ENCODE data around the gene SCTR.
A peak's percentile ranks its signal among the peaks of the same experiment; 100 is the strongest.

SCTR gene

GRCh38 chr2:119544939-119545475 lies 20.7 kb upstream of the SCTR start:
- Histone ChIP-seq H3K79me2 (ENCODE audit: control insufficient read depth, insufficient read depth, low read length) (no peaks in the 10 kb centered on the region), H3K23ac (ENCODE audit: low read length) (no peak overlapping the region), H3K27ac (ENCODE audit: low read depth, low read length) (peak overlapping the region; percentile 66), H3K27me3 (ENCODE audit: insufficient read depth, low read length, poor library complexity) (no peaks in the 10 kb centered on the region), H4K5ac (ENCODE audit: low read length) (no peak overlapping the region), H3K4me1 (ENCODE audit: control insufficient read depth, low read depth, low read length) (peaks cover 14% of the 10 kb centered on the region), H3K18ac (ENCODE audit: low read length) (peak overlapping the region; percentile 85), H3K4ac (ENCODE audit: low read depth, low read length) (peak overlapping the region; percentile 37), H2BK5ac (ENCODE audit: low read length) (peak overlapping the region; percentile 31), H3K56ac (ENCODE audit: low read length) (peak overlapping the region; percentile 94), H4K8ac (ENCODE audit: low read depth, low read length) (no peak overlapping the region), H3K36me3 (ENCODE audit: control insufficient read depth, insufficient read depth, low read length) (no peaks in the 10 kb centered on the region), H2AK5ac (ENCODE audit: low read length) (no peak overlapping the region), H2BK15ac (replicated peaks; ENCODE audit: low read depth) (no peak overlapping the region), H3K9ac (ENCODE audit: low read length) (peak overlapping the region; percentile 87), H3K4me3 (ENCODE audit: low read length) (peak overlapping the region; percentile 54), H3K4me2 (ENCODE audit: low read length) (peak overlapping the region; percentile 69), H2BK120ac (ENCODE audit: low read depth, low read length) (no peak overlapping the region), H3K79me1 (ENCODE audit: low read length) (no peaks in the 10 kb centered on the region)
- DNase-seq, result peak; percentile 86
- no CpG with 5 or more reads among the region's 11 CpGs for WGBS (ENCODE audit: extremely low coverage, insufficient coverage, low lambda C conversion rate)

GRCh38 chr2:119544075-119544938 lies 20.0 kb upstream of the SCTR start, which contains the start of gene CFAP221:
CFAP221 (plus strand) TSS chr2:119544449; CDS start chr2:119546132, 1,683 bp downstream.
- Histone ChIP-seq H3K4ac (ENCODE audit: low read depth, low read length) (no peak within 1 kb of the TSS), H3K4me3 (ENCODE audit: low read length) (peak within 1 kb of the TSS; percentile 58), H3K79me2 (ENCODE audit: control insufficient read depth, insufficient read depth, low read length) (no peaks in the 10 kb centered on the region), H2BK5ac (ENCODE audit: low read length) (peak within 1 kb of the TSS; percentile 84), H2AK5ac (ENCODE audit: low read length) (no peak within 1 kb of the TSS), H4K5ac (ENCODE audit: low read length) (no peak within 1 kb of the TSS), H3K9ac (ENCODE audit: low read length) (peak within 1 kb of the TSS; percentile 87), H3K18ac (ENCODE audit: low read length) (peak within 1 kb of the TSS; percentile 94), H2BK15ac (replicated peaks; ENCODE audit: low read depth) (no peak within 1 kb of the TSS), H3K27ac (ENCODE audit: low read depth, low read length) (peak within 1 kb of the TSS; percentile 66), H3K23ac (ENCODE audit: low read length) (peak within 1 kb of the TSS; percentile 69), H3K4me1 (ENCODE audit: control insufficient read depth, low read depth, low read length) (peaks cover 14% of the 10 kb centered on the region), H3K27me3 (ENCODE audit: insufficient read depth, low read length, poor library complexity) (no peaks in the 10 kb centered on the region), H3K36me3 (ENCODE audit: control insufficient read depth, insufficient read depth, low read length) (no peaks in the 10 kb centered on the region), H3K79me1 (ENCODE audit: low read length) (no peaks in the 10 kb centered on the region), H3K56ac (ENCODE audit: low read length) (peak within 1 kb of the TSS; percentile 94), H3K4me2 (ENCODE audit: low read length) (peak within 1 kb of the TSS; percentile 71), H4K8ac (ENCODE audit: low read depth, low read length) (no peak within 1 kb of the TSS), H2BK120ac (ENCODE audit: low read depth, low read length) (peak within 1 kb of the TSS; percentile 94)
- WGBS (ENCODE audit: extremely low coverage, insufficient coverage, low lambda C conversion rate), result no CpG with 5 or more reads among the region's 89 CpGs
- DNase-seq, result peak; percentile 89

GRCh38 chr2:119541476-119541875 lies 17.2 kb upstream of the SCTR start:
- no peak overlapping the region for H2BK120ac ChIP-seq (ENCODE audit: low read depth, low read length)
- no peak overlapping the region for H2BK15ac ChIP-seq (replicated peaks; ENCODE audit: low read depth)
- H3K4ac ChIP-seq (ENCODE audit: low read depth, low read length), result no peak overlapping the region
- H3K56ac ChIP-seq (ENCODE audit: low read length), result peak overlapping the region; percentile 8
- H3K23ac ChIP-seq (ENCODE audit: low read length), result no peak overlapping the region
- no peaks in the 10 kb centered on the region for H3K79me1 ChIP-seq (ENCODE audit: low read length)
- H3K4me3 ChIP-seq (ENCODE audit: low read length), result no peak overlapping the region
- H3K4me1 ChIP-seq (ENCODE audit: control insufficient read depth, low read depth, low read length), result peaks cover 15% of the 10 kb centered on the region
- H3K36me3 ChIP-seq (ENCODE audit: control insufficient read depth, insufficient read depth, low read length), result no peaks in the 10 kb centered on the region
- WGBS (ENCODE audit: extremely low coverage, insufficient coverage, low lambda C conversion rate), result no CpG with 5 or more reads among the region's 2 CpGs
- peak; percentile 95 for DNase-seq
- H2BK5ac ChIP-seq (ENCODE audit: low read length), result peak overlapping the region; percentile 20
- no peaks in the 10 kb centered on the region for H3K27me3 ChIP-seq (ENCODE audit: insufficient read depth, low read length, poor library complexity)
- peak overlapping the region; percentile 56 for H3K27ac ChIP-seq (ENCODE audit: low read depth, low read length)
- H4K8ac ChIP-seq (ENCODE audit: low read depth, low read length), result no peak overlapping the region
- H3K4me2 ChIP-seq (ENCODE audit: low read length), result no peak overlapping the region
- H3K18ac ChIP-seq (ENCODE audit: low read length), result peak overlapping the region; percentile 94
- no peak overlapping the region for H4K5ac ChIP-seq (ENCODE audit: low read length)
- H3K9ac ChIP-seq (ENCODE audit: low read length), result no peak overlapping the region
- H3K79me2 ChIP-seq (ENCODE audit: control insufficient read depth, insufficient read depth, low read length), result no peaks in the 10 kb centered on the region
- H2AK5ac ChIP-seq (ENCODE audit: low read length), result no peak overlapping the region

- Histone ChIP-seq H2AK5ac (ENCODE audit: low read length) (no peak overlapping the region), H3K18ac (ENCODE audit: low read length) (no peak overlapping the region), H4K5ac (ENCODE audit: low read length) (no peak overlapping the region), H3K4me2 (ENCODE audit: low read length) (no peak overlapping the region), H3K4ac (ENCODE audit: low read depth, low read length) (no peak overlapping the region), H3K23ac (ENCODE audit: low read length) (no peak overlapping the region), H3K4me3 (ENCODE audit: low read length) (no peak overlapping the region), H3K27me3 (ENCODE audit: insufficient read depth, low read length, poor library complexity) (no peaks in the 10 kb centered on the region), H3K4me1 (ENCODE audit: control insufficient read depth, low read depth, low read length) (peaks cover 5% of the 10 kb centered on the region), H4K8ac (ENCODE audit: low read depth, low read length) (no peak overlapping the region), H2BK120ac (ENCODE audit: low read depth, low read length) (no peak overlapping the region), H3K56ac (ENCODE audit: low read length) (no peak overlapping the region), H2BK5ac (ENCODE audit: low read length) (no peak overlapping the region), H3K79me2 (ENCODE audit: control insufficient read depth, insufficient read depth, low read length) (no peaks in the 10 kb centered on the region), H3K36me3 (ENCODE audit: control insufficient read depth, insufficient read depth, low read length) (no peaks in the 10 kb centered on the region), H3K9ac (ENCODE audit: low read length) (no peak overlapping the region), H3K79me1 (ENCODE audit: low read length) (no peaks in the 10 kb centered on the region), H2BK15ac (replicated peaks; ENCODE audit: low read depth) (no peak overlapping the region), H3K27ac (ENCODE audit: low read depth, low read length) (no peak overlapping the region)
- DNase-seq, result peak; percentile 88
These were observed 13.5 kb upstream of the SCTR start for GRCh38 chr2:119537792-119538191.

GRCh38 chr2:119536707-119537106 lies 12.4 kb upstream of the SCTR start:
- Histone ChIP-seq H3K9ac (ENCODE audit: low read length) (no peak overlapping the region), H3K4ac (ENCODE audit: low read depth, low read length) (no peak overlapping the region), H2BK5ac (ENCODE audit: low read length) (peak overlapping the region; percentile 32), H3K18ac (ENCODE audit: low read length) (no peak overlapping the region), H3K56ac (ENCODE audit: low read length) (peak overlapping the region; percentile 27), H2AK5ac (ENCODE audit: low read length) (no peak overlapping the region), H3K27ac (ENCODE audit: low read depth, low read length) (no peak overlapping the region), H4K8ac (ENCODE audit: low read depth, low read length) (no peak overlapping the region), H4K5ac (ENCODE audit: low read length) (no peak overlapping the region), H3K79me2 (ENCODE audit: control insufficient read depth, insufficient read depth, low read length) (no peaks in the 10 kb centered on the region), H3K4me3 (ENCODE audit: low read length) (no peak overlapping the region), H2BK120ac (ENCODE audit: low read depth, low read length) (no peak overlapping the region), H3K4me2 (ENCODE audit: low read length) (no peak overlapping the region), H2BK15ac (replicated peaks; ENCODE audit: low read depth) (no peak overlapping the region), H3K27me3 (ENCODE audit: insufficient read depth, low read length, poor library complexity) (no peaks in the 10 kb centered on the region), H3K23ac (ENCODE audit: low read length) (no peak overlapping the region), H3K4me1 (ENCODE audit: control insufficient read depth, low read depth, low read length) (peaks cover 5% of the 10 kb centered on the region), H3K36me3 (ENCODE audit: control insufficient read depth, insufficient read depth, low read length) (no peaks in the 10 kb centered on the region), H3K79me1 (ENCODE audit: low read length) (no peaks in the 10 kb centered on the region)
- no CpG with 5 or more reads among the region's 1 CpG for WGBS (ENCODE audit: extremely low coverage, insufficient coverage, low lambda C conversion rate)
- no peak for DNase-seq

Data from mesendoderm (in vitro differentiated cells).